Hepatocyte (in vitro differentiated cells): ENCODE measurements around the gene USP14.

Experiments
- EZH2 ChIP-seq: fragments of 200-600 bp; sonication (generic); IDR thresholded peaks from 2 replicates; pipeline ENCODE4 v1.6.1; 2016; ENCODE audit warnings: antibody characterized with exemption, mild to moderate bottlenecking, borderline replicate concordance
- EZH2phosphoT487 ChIP-seq: fragments of 200-600 bp; sonication (generic); IDR thresholded peaks from one replicate; pipeline ENCODE4 v1.6.1; 2018; ENCODE audit warnings: antibody characterized with exemption, mild to moderate bottlenecking, low read depth, moderate library complexity; ENCODE audit not compliant: unreplicated experiment, severe bottlenecking
- TF ChIP-seq, protein P1 (sequence below): fragments of 200-600 bp; sonication (generic); IDR thresholded peaks from 2 replicates; pipeline ENCODE4 v1.5.1; 2016; ENCODE audit warnings: antibody characterized with exemption, mild to moderate bottlenecking; ENCODE audit not compliant: poor library complexity

GRCh38 chr18:210075-210474 is 51.7 kb downstream of the USP14 start:
- TF ChIP-seq EZH2 (no peak), EZH2phosphoT487 (no peak)
- TF ChIP-seq, protein P1, sequence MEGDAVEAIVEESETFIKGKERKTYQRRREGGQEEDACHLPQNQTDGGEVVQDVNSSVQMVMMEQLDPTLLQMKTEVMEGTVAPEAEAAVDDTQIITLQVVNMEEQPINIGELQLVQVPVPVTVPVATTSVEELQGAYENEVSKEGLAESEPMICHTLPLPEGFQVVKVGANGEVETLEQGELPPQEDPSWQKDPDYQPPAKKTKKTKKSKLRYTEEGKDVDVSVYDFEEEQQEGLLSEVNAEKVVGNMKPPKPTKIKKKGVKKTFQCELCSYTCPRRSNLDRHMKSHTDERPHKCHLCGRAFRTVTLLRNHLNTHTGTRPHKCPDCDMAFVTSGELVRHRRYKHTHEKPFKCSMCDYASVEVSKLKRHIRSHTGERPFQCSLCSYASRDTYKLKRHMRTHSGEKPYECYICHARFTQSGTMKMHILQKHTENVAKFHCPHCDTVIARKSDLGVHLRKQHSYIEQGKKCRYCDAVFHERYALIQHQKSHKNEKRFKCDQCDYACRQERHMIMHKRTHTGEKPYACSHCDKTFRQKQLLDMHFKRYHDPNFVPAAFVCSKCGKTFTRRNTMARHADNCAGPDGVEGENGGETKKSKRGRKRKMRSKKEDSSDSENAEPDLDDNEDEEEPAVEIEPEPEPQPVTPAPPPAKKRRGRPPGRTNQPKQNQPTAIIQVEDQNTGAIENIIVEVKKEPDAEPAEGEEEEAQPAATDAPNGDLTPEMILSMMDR: no peak
